Parathyroid adenoma (tissue), 2 donors: ENCODE results near the gene KANSL1.

Source experiments
- H2AFZ ChIP-seq: fragments of 300-600 bp; sonication (generic); one replicate; pipeline ENCODE4 v1.7.0; 2017; ENCODE audit warnings: antibody characterized with exemption, mild to moderate bottlenecking
- H3K27ac ChIP-seq: fragments of 300-600 bp; sonication (generic); one replicate; pipeline ENCODE4 v1.7.0; 2017
- H3K27me3 ChIP-seq: fragments of 300-600 bp; sonication (generic); one replicate; pipeline ENCODE4 v1.7.0; 2017; ENCODE audit warnings: low read length; ENCODE audit not compliant: control insufficient read depth, insufficient read depth
- H3K36me3 ChIP-seq: fragments of 300-600 bp; sonication (generic); one replicate; pipeline ENCODE4 v1.7.0; 2017; ENCODE audit warnings: low read length; ENCODE audit not compliant: control insufficient read depth, insufficient read depth
- H3K4me1 ChIP-seq: fragments of 300-600 bp; sonication (generic); one replicate; pipeline ENCODE4 v1.7.0; 2017; ENCODE audit warnings: control low read depth
- H3K4me2 ChIP-seq: fragments of 300-600 bp; sonication (generic); one replicate; pipeline ENCODE4 v1.7.0; 2017; ENCODE audit warnings: low read length
- H3K4me3 ChIP-seq: fragments of 300-600 bp; sonication (generic); one replicate; pipeline ENCODE4 v1.7.0; 2017; ENCODE audit warnings: low read depth, low read length
- H3K79me2 ChIP-seq: fragments of 300-600 bp; sonication (generic); one replicate; pipeline ENCODE4 v1.7.0; 2017; ENCODE audit warnings: control low read depth
- H3K9ac ChIP-seq: fragments of 300-600 bp; sonication (generic); one replicate; pipeline ENCODE4 v1.7.0; 2017; ENCODE audit warnings: mild to moderate bottlenecking
- H3K9me3 ChIP-seq: fragments of 300-600 bp; sonication (generic); one replicate; pipeline ENCODE4 v1.7.0; 2017; ENCODE audit warnings: low read length; ENCODE audit not compliant: control insufficient read depth
- CTCF ChIP-seq: fragments of 300-600 bp; sonication (generic); IDR thresholded peaks from one replicate; pipeline ENCODE4 v1.7.0; 2017; ENCODE audit warnings: antibody characterized with exemption, mild to moderate bottlenecking
- donor health status: primary hyperparathyroidism.

The KANSL1 gene

GRCh38 chr17:46031920-46032319, 161.3 kb downstream of the KANSL1 start:
- Histone ChIP-seq H3K36me3 (no peaks in the 10 kb centered on the region), H3K9me3 (no peaks in the 10 kb centered on the region), H3K27ac (no peak overlapping the region)

DNA sequence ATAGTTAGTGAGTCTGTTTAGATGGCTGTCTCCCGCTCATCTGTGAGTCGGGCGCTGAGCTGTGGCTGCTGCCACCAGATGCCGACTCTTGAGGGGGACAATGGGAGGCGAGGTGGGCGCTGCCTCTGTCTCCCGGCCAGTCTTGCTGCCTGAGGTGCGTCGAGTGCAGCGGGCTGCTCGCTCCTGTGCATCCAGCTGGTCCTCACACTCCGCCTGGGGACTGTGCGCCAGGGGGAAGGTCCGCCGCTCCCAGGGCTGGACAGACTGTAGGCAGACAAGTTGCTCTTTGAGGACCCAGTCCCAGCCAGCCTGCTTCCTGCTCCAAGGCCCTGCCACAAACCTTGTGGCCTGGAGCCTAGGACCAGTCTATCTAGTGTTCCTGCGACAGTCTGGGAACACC, 161.8 kb downstream of the KANSL1 start:
- no peaks in the 10 kb centered on the region for H3K36me3 ChIP-seq
- H3K9me3 ChIP-seq = no peaks in the 10 kb centered on the region
- no peak overlapping the region for H3K9ac ChIP-seq
- TF ChIP-seq CTCF = no peak
- H3K4me3 ChIP-seq = no peak overlapping the region
- peaks cover 6% of the 10 kb centered on the region for H3K4me1 ChIP-seq
- H3K27ac ChIP-seq = no peak overlapping the region
- H3K79me2 ChIP-seq = no peaks in the 10 kb centered on the region
- H3K27me3 ChIP-seq = no peaks in the 10 kb centered on the region
- H3K4me2 ChIP-seq = no peak overlapping the region
- no peak overlapping the region for H2AFZ ChIP-seq

More at GRCh38 chr17:46031920-46032319, 161.3 kb downstream of the KANSL1 start:
- no peaks in the 10 kb centered on the region for H3K79me2 ChIP-seq
- H3K4me2 ChIP-seq = no peak overlapping the region
- no peak for TF ChIP-seq CTCF
- peaks cover 6% of the 10 kb centered on the region for H3K4me1 ChIP-seq
- no peak overlapping the region for H3K9ac ChIP-seq
- no peaks in the 10 kb centered on the region for H3K27me3 ChIP-seq
- H3K4me3 ChIP-seq = no peak overlapping the region
- no peak overlapping the region for H2AFZ ChIP-seq

DNA sequence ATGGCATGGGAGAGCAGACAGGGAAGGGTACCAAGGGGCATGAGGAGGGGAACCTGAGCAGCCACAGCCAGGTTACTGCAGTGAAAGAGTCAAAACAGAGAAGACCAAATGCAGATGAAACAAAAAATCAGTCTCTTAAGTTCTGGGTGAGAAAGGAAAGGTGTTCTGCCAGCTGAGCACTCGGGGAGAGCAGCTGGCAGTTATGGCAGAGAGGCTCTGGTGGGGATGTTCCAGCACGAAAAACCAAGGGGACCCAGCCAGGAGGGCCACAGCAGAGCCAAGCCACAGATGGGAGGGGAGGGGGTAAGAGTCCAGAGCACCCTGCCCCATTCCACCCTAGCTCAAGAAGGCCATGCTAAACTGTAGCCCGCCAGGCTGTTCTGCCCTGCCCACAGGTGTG, 162.5 kb downstream of the KANSL1 start:
- Histone ChIP-seq H3K9me3 (no peaks in the 10 kb centered on the region), H3K27ac (no peak overlapping the region), H3K4me1 (peaks cover 6% of the 10 kb centered on the region), H3K4me3 (no peak overlapping the region), H3K27me3 (no peaks in the 10 kb centered on the region), H3K36me3 (no peaks in the 10 kb centered on the region), H3K79me2 (no peaks in the 10 kb centered on the region), H2AFZ (no peak overlapping the region), H3K9ac (no peak overlapping the region), H3K4me2 (no peak overlapping the region)
- TF ChIP-seq CTCF = no peak

GRCh38 chr17:46029627-46030026, 163.6 kb downstream of the KANSL1 start:
- H3K4me3 ChIP-seq = no peak overlapping the region
- H3K27me3 ChIP-seq = no peaks in the 10 kb centered on the region
- H2AFZ ChIP-seq = no peak overlapping the region
- no peaks in the 10 kb centered on the region for H3K36me3 ChIP-seq
- no peak overlapping the region for H3K4me2 ChIP-seq
- no peak overlapping the region for H3K9ac ChIP-seq
- H3K27ac ChIP-seq = no peak overlapping the region
- no peaks in the 10 kb centered on the region for H3K79me2 ChIP-seq
- H3K9me3 ChIP-seq = no peaks in the 10 kb centered on the region
- peaks cover 6% of the 10 kb centered on the region for H3K4me1 ChIP-seq
- no peak for TF ChIP-seq CTCF

GRCh38 chr17:46028981-46029565, 164.2 kb downstream of the KANSL1 start:
- Histone ChIP-seq H3K27ac (no peak overlapping the region), H3K79me2 (no peaks in the 10 kb centered on the region), H2AFZ (no peak overlapping the region), H3K4me3 (no peak overlapping the region), H3K36me3 (no peaks in the 10 kb centered on the region), H3K4me1 (peaks cover 6% of the 10 kb centered on the region), H3K9me3 (no peaks in the 10 kb centered on the region), H3K4me2 (no peak overlapping the region), H3K27me3 (no peaks in the 10 kb centered on the region), H3K9ac (no peak overlapping the region)
- TF ChIP-seq CTCF = no peak
